ENCODE results near the gene SPO11. TPM values are rescaled to one million over a fixed set of nuclear protein-coding genes. Genes with fewer than 3 reads are reported as not detected.

The SPO11 gene
- total and polyA plus RNA-seq, 4 donors, result not detected

DNA sequence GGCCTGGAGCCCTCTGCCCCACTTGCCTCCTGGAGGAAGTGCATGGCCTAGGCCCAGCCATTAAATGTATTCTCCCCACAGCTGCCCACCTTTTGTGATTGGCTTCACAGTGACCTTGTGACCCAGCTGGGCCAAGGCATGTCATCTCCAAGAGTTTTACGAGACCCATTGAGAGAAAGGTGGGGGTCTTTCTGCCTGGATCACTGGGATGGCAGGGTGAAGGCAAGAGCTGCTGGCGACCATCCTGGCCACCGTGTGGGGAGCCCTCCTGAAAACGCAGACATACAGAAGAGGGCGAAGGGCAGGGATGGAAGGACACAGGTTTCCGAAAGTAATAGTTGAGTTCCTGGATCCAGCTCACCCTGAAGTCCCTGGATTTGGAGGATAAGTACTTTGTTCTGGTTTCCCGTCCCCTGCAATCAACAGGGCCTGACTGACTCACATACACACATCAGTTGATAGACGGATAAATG is 12.3 kb upstream of the SPO11 start:
- TF ChIP-seq, protein P1, sequence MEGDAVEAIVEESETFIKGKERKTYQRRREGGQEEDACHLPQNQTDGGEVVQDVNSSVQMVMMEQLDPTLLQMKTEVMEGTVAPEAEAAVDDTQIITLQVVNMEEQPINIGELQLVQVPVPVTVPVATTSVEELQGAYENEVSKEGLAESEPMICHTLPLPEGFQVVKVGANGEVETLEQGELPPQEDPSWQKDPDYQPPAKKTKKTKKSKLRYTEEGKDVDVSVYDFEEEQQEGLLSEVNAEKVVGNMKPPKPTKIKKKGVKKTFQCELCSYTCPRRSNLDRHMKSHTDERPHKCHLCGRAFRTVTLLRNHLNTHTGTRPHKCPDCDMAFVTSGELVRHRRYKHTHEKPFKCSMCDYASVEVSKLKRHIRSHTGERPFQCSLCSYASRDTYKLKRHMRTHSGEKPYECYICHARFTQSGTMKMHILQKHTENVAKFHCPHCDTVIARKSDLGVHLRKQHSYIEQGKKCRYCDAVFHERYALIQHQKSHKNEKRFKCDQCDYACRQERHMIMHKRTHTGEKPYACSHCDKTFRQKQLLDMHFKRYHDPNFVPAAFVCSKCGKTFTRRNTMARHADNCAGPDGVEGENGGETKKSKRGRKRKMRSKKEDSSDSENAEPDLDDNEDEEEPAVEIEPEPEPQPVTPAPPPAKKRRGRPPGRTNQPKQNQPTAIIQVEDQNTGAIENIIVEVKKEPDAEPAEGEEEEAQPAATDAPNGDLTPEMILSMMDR (IDR thresholded peaks at IDR 0.05; ENCODE audit: control extremely low read depth, extremely low read depth), result no peak
- Histone ChIP-seq H3K4me3 (no peak overlapping the region), H3K4me1 (ENCODE audit: control insufficient read depth in 5 of 5, insufficient read depth in 5 of 5, low read length in 5 of 5) (no peaks in the 10 kb centered on the region), H3K36me3 (ENCODE audit: control insufficient read depth in 4 of 4, insufficient read depth in 4 of 4, low read length in 4 of 4) (no peaks in the 10 kb centered on the region), H3K9me3 (ENCODE audit: control insufficient read depth in 4 of 4, insufficient read depth in 3 of 4, low read length in 3 of 4) (peaks cover 0 to 2% (median 0%) of the 10 kb centered on the region in 4 donors), H3K27ac (ENCODE audit: low read depth in 1 of 2, low read length in 1 of 2) (no peak overlapping the region), H3K9ac (ENCODE audit: insufficient read depth in 1 of 2, low read length in 2 of 2) (no peak overlapping the region), H3K27me3 (ENCODE audit: control insufficient read depth in 3 of 3, insufficient read depth in 3 of 3, low read length in 2 of 3) (peaks cover 0 to 4% (median 0%) of the 10 kb centered on the region in 3 donors)
- 87 to 88% methylated on average over 8 of the region's 8 CpGs for WGBS, 2 donors
- no peak for ATAC-seq (ENCODE audit: insufficient read depth, low FRiP score)
- DNase-seq, result no peak

GRCh38 chr20:57317789-57318371 is 11.7 kb upstream of the SPO11 start:
- H3K9me3 ChIP-seq (ENCODE audit: control insufficient read depth in 4 of 4, insufficient read depth in 3 of 4, low read length in 3 of 4), result peaks cover 0 to 2% (median 0%) of the 10 kb centered on the region in 4 donors
- 67 to 79% methylated on average over 14 of the region's 14 CpGs for WGBS, 2 donors
- no peaks in the 10 kb centered on the region for H3K36me3 ChIP-seq (ENCODE audit: control insufficient read depth in 4 of 4, insufficient read depth in 4 of 4, low read length in 4 of 4)
- ATAC-seq (ENCODE audit: insufficient read depth, low FRiP score) (no peak), DNase-seq (no peak)
- H3K27ac ChIP-seq (ENCODE audit: low read depth in 1 of 2, low read length in 1 of 2), result no peak overlapping the region
- TF ChIP-seq, protein P1 (IDR thresholded peaks at IDR 0.05; ENCODE audit: control extremely low read depth, extremely low read depth), result no peak
- H3K27me3 ChIP-seq (ENCODE audit: control insufficient read depth in 3 of 3, insufficient read depth in 3 of 3, low read length in 2 of 3), result peaks cover 0 to 4% (median under 1%) of the 10 kb centered on the region in 3 donors
- H3K9ac ChIP-seq (ENCODE audit: insufficient read depth in 1 of 2, low read length in 2 of 2), result no peak overlapping the region
- no peaks in the 10 kb centered on the region for H3K4me1 ChIP-seq (ENCODE audit: control insufficient read depth in 5 of 5, insufficient read depth in 5 of 5, low read length in 5 of 5)
- H3K4me3 ChIP-seq, result no peak overlapping the region

GRCh38 chr20:57319584-57319983 is 10.0 kb upstream of the SPO11 start:
- H3K4me1 ChIP-seq (ENCODE audit: control insufficient read depth in 5 of 5, insufficient read depth in 5 of 5, low read length in 5 of 5), result no peaks in the 10 kb centered on the region
- DNase-seq, result no peak
- H3K4me3 ChIP-seq, result no peak overlapping the region
- peaks cover 0 to 4% (median 4%) of the 10 kb centered on the region in 3 donors for H3K27me3 ChIP-seq (ENCODE audit: control insufficient read depth in 3 of 3, insufficient read depth in 3 of 3, low read length in 2 of 3)
- WGBS, 2 donors, result 83 to 88% methylated on average over 4 of the region's 4 CpGs
- no peak overlapping the region for H3K27ac ChIP-seq (ENCODE audit: low read depth in 1 of 2, low read length in 1 of 2)
- no peaks in the 10 kb centered on the region for H3K36me3 ChIP-seq (ENCODE audit: control insufficient read depth in 4 of 4, insufficient read depth in 4 of 4, low read length in 4 of 4)
- no peak overlapping the region for H3K9ac ChIP-seq (ENCODE audit: insufficient read depth in 1 of 2, low read length in 2 of 2)
- TF ChIP-seq, protein P1 (IDR thresholded peaks at IDR 0.05; ENCODE audit: control extremely low read depth, extremely low read depth), result no peak
- no peak for ATAC-seq (ENCODE audit: insufficient read depth, low FRiP score)
- peaks cover 0 to 2% (median 0%) of the 10 kb centered on the region in 4 donors for H3K9me3 ChIP-seq (ENCODE audit: control insufficient read depth in 4 of 4, insufficient read depth in 3 of 4, low read length in 3 of 4)

All from lung (tissue), 12 donors.